HG03097 (cell line): ENCODE results near the gene EGLN1.
A peak's percentile ranks its signal among the peaks of the same experiment; 100 is the strongest.

Source experiments
- ATAC-seq: cut with Tn5 transposase; IDR thresholded peaks from one replicate; pipeline ENCODE4 v1.9.1; 2021; ENCODE audit not compliant: unreplicated experiment, low FRiP score

The EGLN1 gene

GRCh38 chr1:231422798-231423309, 767 bp upstream of the EGLN1 start:
- no peak for ATAC-seq

GRCh38 chr1:231421546-231421970, 529 bp downstream of the EGLN1 start:
- peak; percentile 22 for ATAC-seq

- ATAC-seq, result peak; percentile 18
Observed at GRCh38 chr1:231420959-231421545, 1.0 kb downstream of the EGLN1 start.

- ATAC-seq, result no peak
Observed at GRCh38 chr1:231420299-231420958, 1.7 kb downstream of the EGLN1 start.

GRCh38 chr1:231419738-231420298, 2.3 kb downstream of the EGLN1 start:
- no peak for ATAC-seq

GRCh38 chr1:231419147-231419546, 2.9 kb downstream of the EGLN1 start:
- ATAC-seq, result no peak

GRCh38 chr1:231418741-231419107, 3.4 kb downstream of the EGLN1 start:
- ATAC-seq, result no peak

GRCh38 chr1:231418101-231418740, 3.9 kb downstream of the EGLN1 start:
- ATAC-seq, result no peak

GRCh38 chr1:231417513-231417912, 4.6 kb downstream of the EGLN1 start:
- no peak for ATAC-seq

- no peak for ATAC-seq
Observed at GRCh38 chr1:231416901-231417300, 5.2 kb downstream of the EGLN1 start.

GRCh38 chr1:231415018-231415583, 7.0 kb downstream of the EGLN1 start:
- no peak for ATAC-seq

- ATAC-seq, result no peak
Observed at GRCh38 chr1:231414260-231415016, 7.6 kb downstream of the EGLN1 start.

- no peak for ATAC-seq
Observed at GRCh38 chr1:231413749-231414082, 8.4 kb downstream of the EGLN1 start.

- ATAC-seq, result no peak
Observed at GRCh38 chr1:231411036-231411531, 11.0 kb downstream of the EGLN1 start.

GRCh38 chr1:231410036-231410612, 12.0 kb downstream of the EGLN1 start:
- ATAC-seq, result no peak

- ATAC-seq, result no peak
Observed at GRCh38 chr1:231408528-231409094, 13.5 kb downstream of the EGLN1 start.

- no peak for ATAC-seq
Observed at GRCh38 chr1:231407547-231408396, 14.3 kb downstream of the EGLN1 start.

- no peak for ATAC-seq
Observed at GRCh38 chr1:231407049-231407448, 15.0 kb downstream of the EGLN1 start.

- ATAC-seq, result no peak
Observed at GRCh38 chr1:231404318-231404717, 17.8 kb downstream of the EGLN1 start.
